ENCODE data around the gene PFKFB1. TPM values are rescaled to one million over a fixed set of nuclear protein-coding genes. Genes with fewer than 3 reads are reported as not detected.

Gene PFKFB1
- total RNA-seq, 1 donor from 2014 or later: 0.49 TPM

- Mint-ChIP-seq H3K27me3 (ENCODE audit: unreplicated experiment) (peaks cover 2% of the 10 kb centered on the region), H3K9me3 (ENCODE audit: unreplicated experiment) (no peaks in the 10 kb centered on the region), H3K4me1 (ENCODE audit: unreplicated experiment) (no peaks in the 10 kb centered on the region), H3K36me3 (ENCODE audit: low read depth, unreplicated experiment) (no peaks in the 10 kb centered on the region), H3K4me3 (ENCODE audit: unreplicated experiment) (no peak overlapping the region), H3K27ac (ENCODE audit: unreplicated experiment) (no peak overlapping the region)
- no peak for TF ChIP-seq CTCF (IDR thresholded peaks at IDR 0.05; ENCODE audit: unreplicated experiment)
- DNase-seq (ENCODE audit: low spot score): no peak
Observed at GRCh38 chrX:55029291-55029690, 35.3 kb upstream of the PFKFB1 start.

GRCh38 chrX:55028611-55029010, 34.6 kb upstream of the PFKFB1 start:
- no peak overlapping the region for H3K4me3 Mint-ChIP-seq (ENCODE audit: unreplicated experiment)
- no peaks in the 10 kb centered on the region for H3K9me3 Mint-ChIP-seq (ENCODE audit: unreplicated experiment)
- TF ChIP-seq CTCF (IDR thresholded peaks at IDR 0.05; ENCODE audit: unreplicated experiment): no peak
- peaks cover 2% of the 10 kb centered on the region for H3K27me3 Mint-ChIP-seq (ENCODE audit: unreplicated experiment)
- H3K36me3 Mint-ChIP-seq (ENCODE audit: low read depth, unreplicated experiment): no peaks in the 10 kb centered on the region
- H3K27ac Mint-ChIP-seq (ENCODE audit: unreplicated experiment): no peak overlapping the region
- DNase-seq (ENCODE audit: low spot score): no peak
- no peaks in the 10 kb centered on the region for H3K4me1 Mint-ChIP-seq (ENCODE audit: unreplicated experiment)

DNA sequence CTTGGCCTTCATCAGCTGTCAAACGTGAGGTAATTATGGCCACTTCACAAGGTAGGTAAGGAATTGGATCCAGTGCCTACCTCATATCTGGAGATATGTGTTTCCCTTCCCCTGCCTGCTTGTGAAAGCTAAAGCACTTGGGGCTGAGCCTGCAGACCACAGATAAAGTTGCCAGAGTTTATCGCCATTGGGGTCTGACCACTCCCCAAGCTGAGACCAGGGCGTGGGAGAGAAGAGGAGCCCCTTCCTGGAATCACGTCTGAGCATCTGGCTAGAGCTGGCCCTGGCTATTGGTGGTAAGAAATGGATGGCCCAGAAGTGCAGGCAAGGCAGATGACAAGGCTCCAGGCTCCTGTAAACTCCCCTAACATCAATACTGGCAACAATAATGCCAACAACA, 34.1 kb upstream of the PFKFB1 start:
- H3K27me3 Mint-ChIP-seq (ENCODE audit: unreplicated experiment): peaks cover 2% of the 10 kb centered on the region
- DNase-seq (ENCODE audit: low spot score): no peak
- no peak overlapping the region for H3K27ac Mint-ChIP-seq (ENCODE audit: unreplicated experiment)
- no peaks in the 10 kb centered on the region for H3K36me3 Mint-ChIP-seq (ENCODE audit: low read depth, unreplicated experiment)
- no peak overlapping the region for H3K4me3 Mint-ChIP-seq (ENCODE audit: unreplicated experiment)
- no peak for TF ChIP-seq CTCF (IDR thresholded peaks at IDR 0.05; ENCODE audit: unreplicated experiment)
- H3K9me3 Mint-ChIP-seq (ENCODE audit: unreplicated experiment): no peaks in the 10 kb centered on the region
- H3K4me1 Mint-ChIP-seq (ENCODE audit: unreplicated experiment): no peaks in the 10 kb centered on the region

DNA sequence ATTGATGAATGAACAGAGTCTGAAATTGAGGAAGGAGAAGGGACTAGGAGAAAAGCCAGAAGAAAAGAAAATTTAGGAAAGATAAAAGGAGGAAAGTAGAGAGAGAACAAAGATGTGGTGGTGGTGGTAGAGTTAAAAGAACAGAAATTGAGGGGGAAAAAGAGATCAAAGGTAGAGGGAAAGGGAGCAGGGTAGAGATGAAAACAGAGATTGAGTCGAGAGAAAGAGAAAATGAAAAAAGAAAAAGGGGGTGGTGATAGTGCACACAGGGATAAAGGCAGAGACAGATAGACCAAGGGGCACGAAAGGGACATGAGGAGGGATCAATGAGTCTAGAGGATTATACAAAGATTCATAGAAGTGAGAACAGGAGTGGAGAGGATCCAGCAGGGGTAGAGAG, 32.9 kb upstream of the PFKFB1 start:
- H3K27ac Mint-ChIP-seq (ENCODE audit: unreplicated experiment): no peak overlapping the region
- no peak for TF ChIP-seq CTCF (IDR thresholded peaks at IDR 0.05; ENCODE audit: unreplicated experiment)
- H3K36me3 Mint-ChIP-seq (ENCODE audit: low read depth, unreplicated experiment): no peaks in the 10 kb centered on the region
- no peaks in the 10 kb centered on the region for H3K9me3 Mint-ChIP-seq (ENCODE audit: unreplicated experiment)
- no peak overlapping the region for H3K4me3 Mint-ChIP-seq (ENCODE audit: unreplicated experiment)
- no peaks in the 10 kb centered on the region for H3K4me1 Mint-ChIP-seq (ENCODE audit: unreplicated experiment)
- no peak for DNase-seq (ENCODE audit: low spot score)
- peaks cover 2% of the 10 kb centered on the region for H3K27me3 Mint-ChIP-seq (ENCODE audit: unreplicated experiment)

DNA sequence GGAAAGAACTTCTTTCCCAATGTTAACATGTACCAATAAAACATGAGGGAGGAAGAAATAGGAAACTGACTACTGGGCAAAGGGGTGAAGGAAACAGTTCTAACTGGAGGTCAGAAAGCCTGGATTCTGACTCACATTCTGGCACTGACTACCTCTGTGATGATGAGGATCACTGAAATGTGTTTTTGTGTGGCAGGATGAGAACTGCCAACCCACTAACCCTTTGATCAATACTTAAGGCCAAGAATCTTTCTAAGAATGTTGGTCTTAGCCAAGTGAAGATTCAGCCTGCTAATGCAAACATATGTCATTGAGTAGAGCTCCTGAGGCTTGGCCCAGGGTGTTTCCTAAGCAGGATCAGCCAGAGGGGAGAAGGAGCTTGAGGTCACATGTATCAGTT, 32.2 kb upstream of the PFKFB1 start:
- no peak for TF ChIP-seq CTCF (IDR thresholded peaks at IDR 0.05; ENCODE audit: unreplicated experiment)
- H3K27ac Mint-ChIP-seq (ENCODE audit: unreplicated experiment): no peak overlapping the region
- H3K4me3 Mint-ChIP-seq (ENCODE audit: unreplicated experiment): no peak overlapping the region
- no peaks in the 10 kb centered on the region for H3K9me3 Mint-ChIP-seq (ENCODE audit: unreplicated experiment)
- H3K27me3 Mint-ChIP-seq (ENCODE audit: unreplicated experiment): peaks cover 2% of the 10 kb centered on the region
- H3K4me1 Mint-ChIP-seq (ENCODE audit: unreplicated experiment): no peaks in the 10 kb centered on the region
- H3K36me3 Mint-ChIP-seq (ENCODE audit: low read depth, unreplicated experiment): no peaks in the 10 kb centered on the region
- DNase-seq (ENCODE audit: low spot score): no peak

All from endothelial cell (in vitro differentiated cells).